H1 (cell line): Measurements from ENCODE around the gene FAM133A. TPM values are rescaled to one million over a fixed set of nuclear protein-coding genes. Genes with fewer than 3 reads are reported as not detected.

Experiments
- EGR1 ChIP-seq: IDR thresholded peaks from 2 replicates; pipeline ENCODE4 v1.6.1; 2011; ENCODE audit warnings: low read depth, low read length, borderline replicate concordance
- FOSL1 ChIP-seq: IDR thresholded peaks from 2 replicates; pipeline ENCODE4 v1.6.1; 2011; ENCODE audit warnings: mild to moderate bottlenecking, low read depth, low read length, moderate library complexity; ENCODE audit not compliant: insufficient read depth
- HDAC2 ChIP-seq, 2 experiments: fragments of 300-600 bp in 1 of 2; sonication (generic) in 1 of 2; IDR thresholded peaks; 2 replicates each; pipeline ENCODE4 v1.6.1; 2011 to 2012; ENCODE audit warnings: low read depth in 2 of 2, low read length in 2 of 2, mild to moderate bottlenecking in 2 of 2, moderate library complexity in 2 of 2, borderline replicate concordance in 1 of 2, inconsistent platforms in 1 of 2
- POU5F1 ChIP-seq: IDR thresholded peaks from 2 replicates; pipeline ENCODE4 v1.6.1; 2011; ENCODE audit warnings: low read depth, mild to moderate bottlenecking, low read length, moderate library complexity
- RAD21 ChIP-seq, 2 experiments: IDR thresholded peaks in 1 of 2; conservative IDR thresholded peaks in 1 of 2; 2 replicates each; pipeline ENCODE4 v1.6.1; 2011; ENCODE audit warnings: low read depth in 2 of 2, low read length in 2 of 2, improper control_type of control experiment in 1 of 2, inconsistent platforms in 1 of 2, mild to moderate bottlenecking in 1 of 2, moderate library complexity in 1 of 2
- SIX5 ChIP-seq: IDR thresholded peaks from 2 replicates; pipeline ENCODE4 v1.6.1; 2011; ENCODE audit warnings: mild to moderate bottlenecking, low read depth, low read length
- SP2 ChIP-seq: IDR thresholded peaks from 2 replicates; pipeline ENCODE4 v1.6.1; 2012; ENCODE audit warnings: mild to moderate bottlenecking, low read length, inconsistent platforms
- polyA plus RNA-seq, 7 experiments: library from polyadenylated mRNA; depleted of rRNA in 3 of 7; stranded (reverse) in 5 of 7; unstranded in 2 of 7; fragments of >200 nt in 5 of 7; fragments of 200-250 nt in 2 of 7; gene quantifications; 1 replicate in 5 of 7; 2 replicates in 1 of 7; 4 replicates in 1 of 7; pipeline versions ENCODE4 v1.2.1 to v1.2.3, GENCODE V29; 2011 to 2013; ENCODE audit warnings: missing spikeins in 2 of 7, mixed read lengths in 2 of 7
- total RNA-seq: library from RNA; stranded (reverse); fragmentation: NEBNext Ultra II Directional; extraction: Animal tissue kit (Norgen Biotek cat#: 25700); gene quantifications from 2 replicates; pipeline ENCODE4 v1.2.1, GENCODE V29; 2021
- TF ChIP-seq, protein P1 (sequence below): IDR thresholded peaks from 2 replicates; pipeline ENCODE4 v1.6.1; 2012; ENCODE audit warnings: inconsistent platforms
- TF ChIP-seq, protein P2 (sequence below): IDR thresholded peaks from 2 replicates; pipeline ENCODE4 v1.6.1; 2012; ENCODE audit warnings: low read length, inconsistent platforms

FAM133A gene
- total and polyA plus RNA-seq, 2 of the 8 experiments (the other 6 are each of a cell fraction or from before 2014, with no cell fraction given): 0.26 to 0.82 TPM

- no peak for TF ChIP-seq FOSL1
- TF ChIP-seq EGR1: no peak
- TF ChIP-seq SIX5: no peak
- TF ChIP-seq RAD21 (IDR thresholded peaks at IDR 0.05 in 1 of 2, conservative IDR thresholded peaks at IDR 0.05 in 1 of 2; ENCODE audit: low read depth in 2 of 2, low read length in 2 of 2): no peak
- TF ChIP-seq, protein P1, sequence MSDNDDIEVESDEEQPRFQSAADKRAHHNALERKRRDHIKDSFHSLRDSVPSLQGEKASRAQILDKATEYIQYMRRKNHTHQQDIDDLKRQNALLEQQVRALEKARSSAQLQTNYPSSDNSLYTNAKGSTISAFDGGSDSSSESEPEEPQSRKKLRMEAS: no peak
- no peak for TF ChIP-seq POU5F1
- TF ChIP-seq, protein P2, sequence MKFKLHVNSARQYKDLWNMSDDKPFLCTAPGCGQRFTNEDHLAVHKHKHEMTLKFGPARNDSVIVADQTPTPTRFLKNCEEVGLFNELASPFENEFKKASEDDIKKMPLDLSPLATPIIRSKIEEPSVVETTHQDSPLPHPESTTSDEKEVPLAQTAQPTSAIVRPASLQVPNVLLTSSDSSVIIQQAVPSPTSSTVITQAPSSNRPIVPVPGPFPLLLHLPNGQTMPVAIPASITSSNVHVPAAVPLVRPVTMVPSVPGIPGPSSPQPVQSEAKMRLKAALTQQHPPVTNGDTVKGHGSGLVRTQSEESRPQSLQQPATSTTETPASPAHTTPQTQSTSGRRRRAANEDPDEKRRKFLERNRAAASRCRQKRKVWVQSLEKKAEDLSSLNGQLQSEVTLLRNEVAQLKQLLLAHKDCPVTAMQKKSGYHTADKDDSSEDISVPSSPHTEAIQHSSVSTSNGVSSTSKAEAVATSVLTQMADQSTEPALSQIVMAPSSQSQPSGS: no peak
- TF ChIP-seq HDAC2 (IDR thresholded peaks at IDR 0.05; ENCODE audit: borderline replicate concordance in 1 of 2, low read depth in 2 of 2, low read length in 2 of 2): no peak
- no peak for TF ChIP-seq SP2
Observed at GRCh38 chrX:93673869-93674271, at the start of gene FAM133A (continued).
